Measurements from ENCODE around the gene FOCAD.
"Not testable (repeated sequence)": the region's sequence is repeated elsewhere in the genome, so short reads cannot be mapped to it uniquely, and the experiment has no call there.

FOCAD gene

GRCh38 chr9:20962536-20963225 lies 278.6 kb downstream of the FOCAD start:
- TF ChIP-seq, protein P1, sequence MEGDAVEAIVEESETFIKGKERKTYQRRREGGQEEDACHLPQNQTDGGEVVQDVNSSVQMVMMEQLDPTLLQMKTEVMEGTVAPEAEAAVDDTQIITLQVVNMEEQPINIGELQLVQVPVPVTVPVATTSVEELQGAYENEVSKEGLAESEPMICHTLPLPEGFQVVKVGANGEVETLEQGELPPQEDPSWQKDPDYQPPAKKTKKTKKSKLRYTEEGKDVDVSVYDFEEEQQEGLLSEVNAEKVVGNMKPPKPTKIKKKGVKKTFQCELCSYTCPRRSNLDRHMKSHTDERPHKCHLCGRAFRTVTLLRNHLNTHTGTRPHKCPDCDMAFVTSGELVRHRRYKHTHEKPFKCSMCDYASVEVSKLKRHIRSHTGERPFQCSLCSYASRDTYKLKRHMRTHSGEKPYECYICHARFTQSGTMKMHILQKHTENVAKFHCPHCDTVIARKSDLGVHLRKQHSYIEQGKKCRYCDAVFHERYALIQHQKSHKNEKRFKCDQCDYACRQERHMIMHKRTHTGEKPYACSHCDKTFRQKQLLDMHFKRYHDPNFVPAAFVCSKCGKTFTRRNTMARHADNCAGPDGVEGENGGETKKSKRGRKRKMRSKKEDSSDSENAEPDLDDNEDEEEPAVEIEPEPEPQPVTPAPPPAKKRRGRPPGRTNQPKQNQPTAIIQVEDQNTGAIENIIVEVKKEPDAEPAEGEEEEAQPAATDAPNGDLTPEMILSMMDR (IDR thresholded peaks at IDR 0.05; ENCODE audit: low read depth, low read length) = no peak

DNA sequence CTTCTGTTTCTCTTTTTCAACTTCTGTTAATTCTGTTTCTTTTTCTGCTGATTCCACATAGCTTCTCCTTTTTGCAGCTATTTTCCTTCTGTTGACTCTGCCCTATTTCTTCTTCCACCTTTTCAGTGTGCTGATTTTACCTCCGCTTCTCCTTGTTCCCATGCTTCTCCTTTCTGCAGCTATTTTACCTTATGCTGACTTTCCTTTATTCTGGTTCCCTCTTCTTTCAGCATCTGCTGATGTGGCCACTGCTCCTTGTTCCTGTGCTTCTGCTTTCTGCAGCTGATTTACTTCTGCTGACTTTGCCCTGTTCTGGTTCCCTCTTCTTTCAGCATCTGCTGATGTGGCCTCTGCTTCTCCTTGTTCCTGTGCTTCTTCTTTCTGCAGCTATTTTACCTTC lies 288.6 kb downstream of the FOCAD start:
- TF ChIP-seq, protein P1 (IDR thresholded peaks at IDR 0.05; ENCODE audit: low read depth, low read length) = no peak
- no peak for DNase-seq (ENCODE audit: extremely low read depth, low read depth)

More at GRCh38 chr9:20962536-20963225, 278.6 kb downstream of the FOCAD start:
- no peak for DNase-seq (ENCODE audit: extremely low read depth, low read depth)

DNA sequence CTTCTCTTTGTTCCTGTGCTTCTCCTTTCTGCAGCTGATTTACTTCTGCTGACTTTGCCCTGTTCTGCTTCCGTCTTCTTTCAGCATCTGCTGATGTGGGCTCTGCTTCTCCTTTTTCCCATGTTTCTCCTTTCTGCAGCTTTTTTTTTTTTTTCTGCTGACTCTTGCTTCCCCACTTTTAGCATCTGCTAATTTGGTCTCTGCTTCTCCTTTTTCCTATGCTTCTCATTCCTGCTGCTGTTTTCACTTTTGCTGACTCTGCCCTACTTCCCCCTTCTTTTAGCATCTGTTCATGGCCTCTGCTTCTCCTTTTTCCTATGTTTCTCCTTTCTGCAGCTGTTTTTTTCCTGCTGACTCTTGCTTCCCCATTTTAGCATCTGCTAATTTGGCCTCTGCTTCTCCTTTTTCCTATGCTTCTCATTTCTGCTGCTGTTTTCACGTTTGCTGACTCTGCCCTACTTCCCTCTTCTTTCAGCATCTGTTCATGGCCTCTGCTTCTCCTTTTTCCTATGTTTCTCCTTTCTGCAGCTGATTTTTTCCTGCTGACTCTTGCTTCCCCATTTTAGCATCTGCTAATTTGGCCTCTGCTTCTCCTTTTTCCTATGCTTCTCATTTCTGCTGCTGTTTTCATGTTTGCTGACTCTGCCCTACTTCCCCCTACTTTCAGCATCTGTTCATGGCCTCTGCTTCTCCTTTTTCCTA lies 289.3 kb downstream of the FOCAD start:
- not testable (repeated sequence) for DNase-seq (ENCODE audit: extremely low read depth, low read depth)

DNA sequence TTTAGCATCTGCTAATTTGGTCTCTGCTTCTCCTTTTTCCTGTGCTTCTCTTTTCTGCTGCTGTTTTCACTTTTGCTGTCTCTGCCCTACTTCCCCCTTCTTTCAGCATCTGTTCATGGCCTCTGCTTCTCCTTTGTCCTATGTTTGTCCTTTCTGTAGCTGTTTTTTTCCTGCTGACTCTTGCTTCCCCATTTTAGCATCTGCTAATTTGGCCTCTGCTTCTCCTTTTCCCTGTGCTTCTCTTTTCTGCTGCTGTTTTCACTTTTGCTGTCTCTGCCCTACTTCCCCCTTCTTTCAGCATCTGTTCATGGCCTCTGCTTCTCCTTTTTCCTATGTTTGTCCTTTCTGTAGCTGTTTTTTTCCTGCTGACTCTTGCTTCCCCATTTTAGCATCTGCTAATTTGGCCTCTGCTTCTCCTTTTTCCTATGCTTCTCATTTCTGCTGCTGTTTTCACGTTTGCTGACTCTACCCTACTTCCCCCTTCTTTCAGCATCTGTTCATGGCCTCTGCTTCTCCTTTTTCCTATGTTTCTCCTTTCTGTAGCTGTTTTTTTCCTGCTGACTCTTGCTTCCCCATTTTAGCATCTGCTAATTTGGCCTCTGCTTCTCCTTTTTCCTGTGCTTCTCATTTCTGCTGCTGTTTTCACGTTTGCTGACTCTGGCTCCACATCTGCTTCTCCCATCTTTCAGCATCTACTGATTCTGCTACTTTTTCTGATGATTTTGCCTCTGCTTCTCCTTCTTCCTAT lies 290.3 kb downstream of the FOCAD start:
- DNase-seq (ENCODE audit: extremely low read depth, low read depth) = not testable (repeated sequence)

DNA sequence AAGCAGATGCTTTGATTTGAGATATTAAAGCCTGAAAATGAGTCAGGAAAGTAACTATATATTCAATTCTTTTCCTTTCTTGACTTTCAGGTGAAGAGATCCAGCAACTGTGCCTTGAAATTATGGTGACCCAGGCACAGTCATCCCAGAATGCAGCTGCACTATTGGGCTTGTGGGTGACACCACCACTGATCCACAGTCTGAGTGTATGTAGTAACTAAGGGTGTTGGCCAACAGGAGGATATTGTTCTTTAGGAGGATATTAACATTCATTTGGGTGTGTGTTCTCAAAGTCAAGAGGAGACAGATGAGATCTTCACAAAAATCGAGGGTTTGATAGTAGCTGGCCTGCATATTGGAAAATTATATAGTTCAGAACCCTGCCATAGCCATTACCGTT lies 294.2 kb downstream of the FOCAD start:
- TF ChIP-seq, protein P1 (IDR thresholded peaks at IDR 0.05; ENCODE audit: low read depth, low read length) = no peak
- no peak for DNase-seq (ENCODE audit: extremely low read depth, low read depth)

DNA sequence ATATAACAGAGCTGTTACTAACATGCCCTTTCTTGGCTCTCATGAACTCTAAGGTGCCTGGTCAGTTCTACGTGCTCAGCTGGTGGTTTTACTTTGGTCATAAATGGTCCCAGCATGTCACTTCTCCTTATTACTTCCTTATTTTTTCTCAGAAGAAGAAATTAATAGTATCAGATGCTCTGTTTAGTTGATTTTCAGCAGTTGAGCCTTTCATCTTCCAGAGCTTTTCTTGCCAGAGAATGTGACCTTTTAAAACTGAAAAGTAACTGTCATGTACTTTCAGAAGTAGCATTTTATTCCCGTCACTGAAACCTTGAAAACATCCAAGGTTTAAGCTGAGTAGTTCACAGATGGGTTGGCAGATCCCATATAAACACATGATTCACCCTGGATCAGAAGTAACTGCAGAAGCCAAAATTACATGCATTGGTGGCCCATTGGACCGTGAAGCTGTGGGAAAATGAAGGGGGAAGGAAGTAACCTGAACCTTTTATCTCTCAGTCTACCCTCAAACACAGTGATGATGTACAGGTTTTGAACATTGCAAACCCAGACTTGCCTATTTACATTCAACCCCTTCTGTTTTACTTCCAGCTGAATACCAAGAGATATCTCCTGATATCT lies 296.9 kb downstream of the FOCAD start:
- TF ChIP-seq, protein P1 (IDR thresholded peaks at IDR 0.05; ENCODE audit: low read depth, low read length) = no peak
- peak; percentile 73 for DNase-seq (ENCODE audit: extremely low read depth, low read depth)

- TF ChIP-seq, protein P1 (IDR thresholded peaks at IDR 0.05; ENCODE audit: low read depth, low read length) = no peak
- peak; percentile 82 for DNase-seq (ENCODE audit: extremely low read depth, low read depth)
Measured at GRCh38 chr9:20981486-20981885, 297.4 kb downstream of the FOCAD start.

- DNase-seq (ENCODE audit: extremely low read depth, low read depth) = no peak
- TF ChIP-seq, protein P1 (IDR thresholded peaks at IDR 0.05; ENCODE audit: low read depth, low read length) = no peak
Measured at GRCh38 chr9:20984506-20984905, 300.4 kb downstream of the FOCAD start.
